Naive thymus-derived CD4-positive, alpha-beta T cell (primary cell): ENCODE data around the gene SYVN1. TPM values are rescaled to one million over a fixed set of nuclear protein-coding genes. Genes with fewer than 3 reads are reported as not detected.

Experiments
- ATAC-seq: fragments of 150-1000 bp; cut with Tn5 transposase; 2 replicates; pipeline ENCODE4 v1.10.0; 2021; ENCODE audit warnings: mild to moderate bottlenecking, moderate library complexity
- CTCF ChIA-PET: fragments of 350-600 bp; sonication (Branson Sonifier 250); formaldehyde crosslinking; loops from one replicate; lab custom pipeline; 2021; ENCODE audit warnings: antibody characterized with exemption; lab: Charles Lee
- POLR2A ChIA-PET: fragments of 350-600 bp; sonication (Branson Sonifier 250); formaldehyde crosslinking; loops from one replicate; lab custom pipeline; 2021; ENCODE audit warnings: antibody characterized with exemption, inconsistent platforms; lab: Charles Lee
- DNase-seq, 9 donors: peaks; one replicate each; pipeline versions ENCODE4 v3.0.0 to v3.0.0-alpha.2; 2020 to 2022; ENCODE audit warnings: mixed read lengths in 1 of 9
- H3K27ac ChIP-seq: one replicate; pipeline ENCODE4 v1.7.0; 2013; ENCODE audit warnings: mild to moderate bottlenecking, low read depth, low read length, moderate library complexity
- H3K27me3 ChIP-seq, 2 donors: one replicate each; pipeline ENCODE4 v1.7.0; 2013; ENCODE audit warnings: low read length in 2 of 2, mild to moderate bottlenecking in 2 of 2, moderate library complexity in 2 of 2; ENCODE audit not compliant: control insufficient read depth in 2 of 2, insufficient read depth in 2 of 2
- H3K36me3 ChIP-seq, 3 experiments: 1 replicate in 2 of 3; 2 replicates in 1 of 3; pipeline ENCODE4 v1.7.0; 2013; ENCODE audit warnings: low read length in 3 of 3, mild to moderate bottlenecking in 3 of 3, moderate library complexity in 1 of 3; ENCODE audit not compliant: insufficient read depth in 3 of 3, control insufficient read depth in 2 of 3
- H3K4me1 ChIP-seq, 2 donors: one replicate each; pipeline ENCODE4 v1.7.0; 2013; ENCODE audit warnings: low read length in 2 of 2, mild to moderate bottlenecking in 2 of 2, moderate library complexity in 1 of 2; ENCODE audit not compliant: control insufficient read depth in 2 of 2, insufficient read depth in 2 of 2
- H3K4me3 ChIP-seq: 2 replicates; pipeline ENCODE4 v1.7.0; 2013; ENCODE audit warnings: mild to moderate bottlenecking, low read length
- H3K9me3 ChIP-seq, 3 experiments: 1 replicate in 2 of 3; 2 replicates in 1 of 3; pipeline ENCODE4 v1.7.0; 2013; ENCODE audit warnings: low read length in 3 of 3; ENCODE audit not compliant: control insufficient read depth in 2 of 3
- H3K27ac Mint-ChIP-seq, 9 donors: one replicate each; pipeline ENCODE4 v1.8.0; 2020 to 2022; ENCODE audit warnings: mixed read lengths in 9 of 9, mild to moderate bottlenecking in 8 of 9, moderate library complexity in 5 of 9, inconsistent platforms in 2 of 9
- H3K27me3 Mint-ChIP-seq, 5 donors: one replicate each; pipeline ENCODE4 v1.8.0; 2021 to 2022; ENCODE audit warnings: mixed read lengths in 5 of 5, mild to moderate bottlenecking in 1 of 5
- H3K36me3 Mint-ChIP-seq, 5 donors: one replicate each; pipeline ENCODE4 v1.8.0; 2020 to 2022; ENCODE audit warnings: mixed read lengths in 5 of 5, mild to moderate bottlenecking in 3 of 5, inconsistent platforms in 1 of 5
- H3K4me1 Mint-ChIP-seq, 7 donors: one replicate each; pipeline ENCODE4 v1.8.0; 2020 to 2022; ENCODE audit warnings: mixed read lengths in 7 of 7, mild to moderate bottlenecking in 3 of 7, inconsistent platforms in 1 of 7
- H3K4me3 Mint-ChIP-seq, 10 donors: one replicate each; pipeline ENCODE4 v1.8.0; 2020 to 2022; ENCODE audit warnings: mild to moderate bottlenecking in 10 of 10, mixed read lengths in 10 of 10, moderate library complexity in 6 of 10, inconsistent platforms in 2 of 10
- H3K9me3 Mint-ChIP-seq, 11 donors: one replicate each; pipeline ENCODE4 v1.8.0; 2020 to 2022; ENCODE audit warnings: mixed read lengths in 11 of 11, mild to moderate bottlenecking in 4 of 11, inconsistent platforms in 1 of 11, moderate library complexity in 1 of 11
- intact Hi-C, 2 donors: fragments of 100-400 bp; cut with micrococcal nuclease; formaldehyde crosslinking; loops; one replicate each; pipeline ENCODE4 v1.15.1; 2023
- microRNA-seq: library from miRNA; unstranded; fragments of <30 nt; microRNA quantifications from one replicate; pipeline ENCODE4 v1.2.0, GENCODE V29; 2022; ENCODE audit warnings: borderline microRNAs expressed
- polyA plus RNA-seq, 2 donors: library from polyadenylated mRNA; unstranded; fragments of 300-500 nt; fragmentation: Illumina TruSeq; gene quantifications; one replicate each; pipeline ENCODE4 v1.2.3, GENCODE V29; 2021
- total RNA-seq, 6 experiments: library from RNA in 5 of 6; stranded (reverse) in 5 of 6; gene quantifications; 1 replicate in 5 of 6; 2 replicates in 1 of 6; pipeline ENCODE4 v1.2.3 and lab custom pipeline; 2021 to 2026

SYVN1 gene
- total and polyA plus RNA-seq, 7 experiments from 2014 or later, result 8.6 to 84.6 (median 67.5) TPM

- Mint-ChIP-seq H3K36me3 (peaks cover 0 to 15% (median 0%) of the 10 kb centered on the region in 5 donors), H3K4me3 (peak overlapping the region in 1 of 10 donors; percentile 48), H3K4me1 (peaks cover 3 to 48% (median 7%) of the 10 kb centered on the region in 7 donors), H3K27me3 (no peaks in the 10 kb centered on the region), H3K27ac (peak overlapping the region; percentile 9 to 83 (median 63)), H3K9me3 (peaks cover 0 to 2% (median 0%) of the 10 kb centered on the region in 11 donors)
- DNase-seq, result peak; percentile 47 to 71 (median 64)
- no peaks in the 10 kb centered on the region for H3K27me3 ChIP-seq
- no peaks in the 10 kb centered on the region for H3K36me3 ChIP-seq
- ATAC-seq, result peak; percentile 97
- CTCF ChIA-PET, result interaction anchor here (1.3 to 2.0 kb wide), 2 partner anchors 63 to 66 kb away, joined by 5 to 6 read pairs; no protein-coding TSS in a partner anchor
- H3K9me3 ChIP-seq, result no peaks in the 10 kb centered on the region
- no peaks in the 10 kb centered on the region for H3K4me1 ChIP-seq
- H3K4me3 ChIP-seq, result no peak overlapping the region
- POLR2A ChIA-PET, result interaction anchor here (0.6 kb wide), 2 partner anchors 25 to 40 kb away, joined by 3 read pairs; no protein-coding TSS in a partner anchor
- intact Hi-C loops, result loop anchor here (1.0 to 2.0 kb wide), 4 partner anchors 19 to 65 kb away; partner anchors contain the start of genes SAC3D1 (in 1 of the 2), SNX15 (in 1 of the 2) and VPS51 (in 1 of the 2)
- no peak overlapping the region for H3K27ac ChIP-seq
Observed at GRCh38 chr11:65078151-65078550, 56.2 kb downstream of the SYVN1 start.

- no peak overlapping the region for H3K4me3 ChIP-seq
- intact Hi-C loops, result no loop called here
- Mint-ChIP-seq H3K27ac (peak overlapping the region in 4 of 9 donors; percentile 9 to 83 (median 48)), H3K4me1 (peaks cover 3 to 42% (median 7%) of the 10 kb centered on the region in 7 donors), H3K36me3 (peaks cover 0 to 11% (median 0%) of the 10 kb centered on the region in 5 donors), H3K4me3 (no peak overlapping the region), H3K9me3 (peaks cover 0 to 2% (median 0%) of the 10 kb centered on the region in 11 donors), H3K27me3 (no peaks in the 10 kb centered on the region)
- no peak overlapping the region for H3K27ac ChIP-seq
- CTCF ChIA-PET, result interaction anchor here (1.3 to 1.4 kb wide), 2 partner anchors 14 to 62 kb away, joined by 3 to 5 read pairs; no protein-coding TSS in a partner anchor
- POLR2A ChIA-PET, result no interaction called here
- H3K9me3 ChIP-seq, result no peaks in the 10 kb centered on the region
- no peaks in the 10 kb centered on the region for H3K27me3 ChIP-seq
- DNase-seq, result no peak
- H3K4me1 ChIP-seq, result no peaks in the 10 kb centered on the region
- no peak for ATAC-seq
- H3K36me3 ChIP-seq, result no peaks in the 10 kb centered on the region
Observed at GRCh38 chr11:65077451-65077850, 56.9 kb downstream of the SYVN1 start.

Small RNA genes lying within 50 kb of the gene (microRNA-seq; reads per million reads assigned to microRNA genes)
- gene MIR6751, result not detected

Other genes with a start within 250 kb of the SYVN1 start
- gene ATG2A, start 217.3 kb downstream of the SYVN1 start, total RNA-seq, result 100 to 1,000 TPM in 1 of 5 experiments, 10 to 100 TPM in 4; 30.6 to 105 (median 36.2) TPM
- 1 to 10 TPM; 3.4 to 5.2 TPM for gene ATG2A, start 217.3 kb downstream of the SYVN1 start, polyA plus RNA-seq
- 10 to 100 TPM; 11.9 to 19.1 (median 18.8) TPM for gene PPP2R5B, start 209.8 kb downstream of the SYVN1 start, total RNA-seq
- gene PPP2R5B, start 209.8 kb downstream of the SYVN1 start, polyA plus RNA-seq, result 1 to 10 TPM; 4.5 to 7.5 TPM
- under 1 TPM in 1 of 5 experiments, not detected in 4; 0.48 TPM for gene GPHA2, start 198.6 kb downstream of the SYVN1 start, total RNA-seq
- not detected for gene GPHA2, start 198.6 kb downstream of the SYVN1 start, polyA plus RNA-seq
- 1 to 10 TPM in 1 of 5 experiments, under 1 TPM in 3, not detected in 1; 0.48 to 1.1 (median 0.85) TPM for gene MAJIN, start 162.4 kb downstream of the SYVN1 start, total RNA-seq
- 1 to 10 TPM in 1 of 2 donors, not detected in 1; 1.2 TPM for gene MAJIN, start 162.4 kb downstream of the SYVN1 start, polyA plus RNA-seq
- under 1 TPM in 1 of 5 experiments, not detected in 4; 0.39 TPM for gene BATF2, start 137.5 kb downstream of the SYVN1 start, total RNA-seq
- not detected for gene BATF2, start 137.5 kb downstream of the SYVN1 start, polyA plus RNA-seq
- 10 to 100 TPM; 22.6 to 60.8 (median 32.2) TPM for gene ARL2, start 120.4 kb downstream of the SYVN1 start, total RNA-seq
- 10 to 100 TPM; 90.0 to 96.1 TPM for gene ARL2, start 120.4 kb downstream of the SYVN1 start, polyA plus RNA-seq
- gene SNX15, start 107.1 kb downstream of the SYVN1 start, total RNA-seq, result 10 to 100 TPM; 13.1 to 29.0 (median 21.7) TPM
- 10 to 100 TPM; 13.7 to 15.7 TPM for gene SNX15, start 107.1 kb downstream of the SYVN1 start, polyA plus RNA-seq
- 10 to 100 TPM in 1 of 5 experiments, 1 to 10 TPM in 4; 2.7 to 18.2 (median 8.6) TPM for gene SAC3D1, start 93.3 kb downstream of the SYVN1 start, total RNA-seq
- gene SAC3D1, start 93.3 kb downstream of the SYVN1 start, polyA plus RNA-seq, result 10 to 100 TPM; 11.5 to 17.2 TPM
- 10 to 100 TPM; 12.2 to 23.4 (median 18.8) TPM for gene NAALADL1, start 76.0 kb downstream of the SYVN1 start, total RNA-seq
- gene NAALADL1, start 76.0 kb downstream of the SYVN1 start, polyA plus RNA-seq, result 10 to 100 TPM; 18.6 to 25.3 TPM
- gene CDCA5, start 50.5 kb downstream of the SYVN1 start, total RNA-seq, result 10 to 100 TPM in 1 of 5 experiments, 1 to 10 TPM in 1, under 1 TPM in 3; 0.56 to 68.1 (median 0.81) TPM
- under 1 TPM; 0.31 to 0.47 TPM for gene CDCA5, start 50.5 kb downstream of the SYVN1 start, polyA plus RNA-seq
- 10 to 100 TPM; 29.9 to 53.0 (median 49.3) TPM for gene ZFPL1, start 50.3 kb downstream of the SYVN1 start, total RNA-seq
- 10 to 100 TPM; 24.2 to 30.9 TPM for gene ZFPL1, start 50.3 kb downstream of the SYVN1 start, polyA plus RNA-seq
- gene VPS51, start 38.3 kb downstream of the SYVN1 start, total RNA-seq, result 100 to 1,000 TPM; 159 to 269 (median 256) TPM
- gene VPS51, start 38.3 kb downstream of the SYVN1 start, polyA plus RNA-seq, result 100 to 1,000 TPM; 106 to 130 TPM
- 10 to 100 TPM; 21.6 to 37.8 (median 30.8) TPM for gene TM7SF2, start 22.6 kb downstream of the SYVN1 start, total RNA-seq
- gene TM7SF2, start 22.6 kb downstream of the SYVN1 start, polyA plus RNA-seq, result 10 to 100 TPM; 15.0 to 21.1 TPM
- gene ZNHIT2, start 16.8 kb downstream of the SYVN1 start, total RNA-seq, result 10 to 100 TPM in 4 of 5 experiments, 1 to 10 TPM in 1; 9.9 to 18.2 (median 11.3) TPM
- 10 to 100 TPM; 29.9 to 35.6 TPM for gene ZNHIT2, start 16.8 kb downstream of the SYVN1 start, polyA plus RNA-seq
- 1,000 to 10,000 TPM; 1,053 to 1,849 (median 1,722) TPM for gene FAU, start 12.4 kb downstream of the SYVN1 start, total RNA-seq
- 1,000 to 10,000 TPM; 1,055 to 1,372 TPM for gene FAU, start 12.4 kb downstream of the SYVN1 start, polyA plus RNA-seq
- gene MRPL49, start 12.2 kb downstream of the SYVN1 start, total RNA-seq, result 10 to 100 TPM; 38.1 to 65.5 (median 51.9) TPM
- gene MRPL49, start 12.2 kb downstream of the SYVN1 start, polyA plus RNA-seq, result 100 to 1,000 TPM in 1 of 2 donors, 10 to 100 TPM in 1; 93.7 to 102 TPM
- not detected for gene SPDYC, start 35.7 kb upstream of the SYVN1 start, total RNA-seq
- gene SPDYC, start 35.7 kb upstream of the SYVN1 start, polyA plus RNA-seq, result not detected
- 100 to 1,000 TPM in 3 of 5 experiments, 10 to 100 TPM in 2; 93.6 to 195 (median 130) TPM for gene CAPN1, start 47.4 kb upstream of the SYVN1 start, total RNA-seq
- gene CAPN1, start 47.4 kb upstream of the SYVN1 start, polyA plus RNA-seq, result 10 to 100 TPM; 73.1 to 78.8 TPM
- 10 to 100 TPM; 13.4 to 51.6 (median 27.8) TPM for gene POLA2, start 127.4 kb upstream of the SYVN1 start, total RNA-seq
- gene POLA2, start 127.4 kb upstream of the SYVN1 start, polyA plus RNA-seq, result 10 to 100 TPM in 1 of 2 donors, 1 to 10 TPM in 1; 9.0 to 12.9 TPM
- gene CDC42EP2, start 180.3 kb upstream of the SYVN1 start, total RNA-seq, result 1 to 10 TPM in 2 of 5 experiments, under 1 TPM in 3; 0.58 to 1.8 (median 0.89) TPM
- not detected for gene CDC42EP2, start 180.3 kb upstream of the SYVN1 start, polyA plus RNA-seq
- gene DPF2, start 199.3 kb upstream of the SYVN1 start, total RNA-seq, result 10 to 100 TPM; 45.3 to 99.3 (median 88.1) TPM
- gene DPF2, start 199.3 kb upstream of the SYVN1 start, polyA plus RNA-seq, result 10 to 100 TPM; 52.4 to 70.6 TPM
- 1 to 10 TPM in 4 of 5 experiments, under 1 TPM in 1; 0.39 to 2.0 (median 1.6) TPM for gene TIGD3, start 220.2 kb upstream of the SYVN1 start, total RNA-seq
- gene TIGD3, start 220.2 kb upstream of the SYVN1 start, polyA plus RNA-seq, result under 1 TPM; 0.45 to 0.75 TPM
- 10 to 100 TPM; 20.2 to 90.6 (median 34.1) TPM for gene SLC25A45, start 248.1 kb upstream of the SYVN1 start, total RNA-seq
- gene SLC25A45, start 248.1 kb upstream of the SYVN1 start, polyA plus RNA-seq, result 10 to 100 TPM; 12.3 to 21.3 TPM